ENCODE measurements around the gene USP15.
"Not testable (repeated sequence)": the region's sequence is repeated elsewhere in the genome, so short reads cannot be mapped to it uniquely, and the experiment has no call there.

DNA sequence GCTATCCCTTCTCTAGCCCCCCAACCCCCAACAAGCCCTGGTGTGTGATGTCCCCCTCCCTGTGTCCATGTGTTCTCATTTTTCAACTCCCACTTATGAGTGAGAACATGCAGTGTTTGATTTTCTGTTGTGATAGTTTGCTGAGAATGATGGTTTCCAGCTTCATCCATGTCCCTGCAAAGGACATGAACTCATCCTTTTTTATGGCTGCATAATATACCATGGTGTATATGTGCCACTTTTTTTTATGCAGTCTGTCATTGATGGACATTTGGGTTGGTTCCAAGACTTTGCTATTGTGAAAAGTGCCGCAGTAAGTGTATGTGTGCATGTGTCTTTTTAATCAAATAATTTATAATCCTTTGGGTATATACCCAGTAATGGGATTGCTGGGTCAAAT, 104.5 kb downstream of the USP15 start:
- TF ChIP-seq, protein P1, sequence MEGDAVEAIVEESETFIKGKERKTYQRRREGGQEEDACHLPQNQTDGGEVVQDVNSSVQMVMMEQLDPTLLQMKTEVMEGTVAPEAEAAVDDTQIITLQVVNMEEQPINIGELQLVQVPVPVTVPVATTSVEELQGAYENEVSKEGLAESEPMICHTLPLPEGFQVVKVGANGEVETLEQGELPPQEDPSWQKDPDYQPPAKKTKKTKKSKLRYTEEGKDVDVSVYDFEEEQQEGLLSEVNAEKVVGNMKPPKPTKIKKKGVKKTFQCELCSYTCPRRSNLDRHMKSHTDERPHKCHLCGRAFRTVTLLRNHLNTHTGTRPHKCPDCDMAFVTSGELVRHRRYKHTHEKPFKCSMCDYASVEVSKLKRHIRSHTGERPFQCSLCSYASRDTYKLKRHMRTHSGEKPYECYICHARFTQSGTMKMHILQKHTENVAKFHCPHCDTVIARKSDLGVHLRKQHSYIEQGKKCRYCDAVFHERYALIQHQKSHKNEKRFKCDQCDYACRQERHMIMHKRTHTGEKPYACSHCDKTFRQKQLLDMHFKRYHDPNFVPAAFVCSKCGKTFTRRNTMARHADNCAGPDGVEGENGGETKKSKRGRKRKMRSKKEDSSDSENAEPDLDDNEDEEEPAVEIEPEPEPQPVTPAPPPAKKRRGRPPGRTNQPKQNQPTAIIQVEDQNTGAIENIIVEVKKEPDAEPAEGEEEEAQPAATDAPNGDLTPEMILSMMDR (IDR thresholded peaks at IDR 0.05; ENCODE audit: borderline replicate concordance, extremely low read depth, low read length, poor library complexity, severe bottlenecking) = not testable (repeated sequence)
- not testable (repeated sequence) for TF ChIP-seq EZH2 (IDR thresholded peaks at IDR 0.05; ENCODE audit: borderline replicate concordance, low read depth, low read length, severe bottlenecking)

Measured in DND-41 (cell line).